ENCODE data around the gene CAD.

DNA sequence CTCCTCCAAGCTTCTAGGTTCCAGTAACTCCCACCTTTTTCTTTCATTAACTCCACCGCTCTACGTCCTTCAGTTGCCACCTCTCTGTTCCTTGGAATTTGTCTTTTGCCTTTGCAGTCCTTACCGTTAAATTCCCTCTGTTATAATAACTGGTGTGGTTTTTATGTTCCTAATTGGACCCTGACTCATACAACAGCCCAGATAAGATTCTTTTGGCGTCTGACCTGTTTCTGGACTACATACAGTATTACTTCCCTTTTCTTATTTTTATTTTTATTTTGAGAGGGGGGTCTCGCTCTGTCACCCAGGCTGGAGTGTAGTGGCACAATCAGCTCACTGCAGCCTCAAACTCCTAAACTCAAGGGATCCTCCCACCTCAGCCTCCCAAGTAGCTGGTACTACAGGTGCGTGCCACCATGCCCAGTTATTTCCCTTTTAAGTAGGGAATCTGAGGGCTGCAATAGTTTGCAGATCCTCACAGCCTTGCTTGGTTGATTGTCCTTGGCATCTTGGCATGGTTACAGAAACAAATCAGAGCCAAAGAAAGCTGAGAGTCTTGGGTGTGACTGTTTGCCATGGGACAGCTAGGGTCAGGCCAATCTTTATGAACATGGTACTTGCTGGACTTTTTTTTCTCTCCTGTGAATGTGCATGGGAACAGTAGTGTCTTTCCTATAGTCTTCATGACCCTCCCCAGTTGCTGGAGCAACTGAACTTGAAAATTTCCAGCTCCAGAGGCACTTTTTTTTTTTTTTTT lies 46.4 kb upstream of the CAD start:
- TF ChIP-seq, protein P1, sequence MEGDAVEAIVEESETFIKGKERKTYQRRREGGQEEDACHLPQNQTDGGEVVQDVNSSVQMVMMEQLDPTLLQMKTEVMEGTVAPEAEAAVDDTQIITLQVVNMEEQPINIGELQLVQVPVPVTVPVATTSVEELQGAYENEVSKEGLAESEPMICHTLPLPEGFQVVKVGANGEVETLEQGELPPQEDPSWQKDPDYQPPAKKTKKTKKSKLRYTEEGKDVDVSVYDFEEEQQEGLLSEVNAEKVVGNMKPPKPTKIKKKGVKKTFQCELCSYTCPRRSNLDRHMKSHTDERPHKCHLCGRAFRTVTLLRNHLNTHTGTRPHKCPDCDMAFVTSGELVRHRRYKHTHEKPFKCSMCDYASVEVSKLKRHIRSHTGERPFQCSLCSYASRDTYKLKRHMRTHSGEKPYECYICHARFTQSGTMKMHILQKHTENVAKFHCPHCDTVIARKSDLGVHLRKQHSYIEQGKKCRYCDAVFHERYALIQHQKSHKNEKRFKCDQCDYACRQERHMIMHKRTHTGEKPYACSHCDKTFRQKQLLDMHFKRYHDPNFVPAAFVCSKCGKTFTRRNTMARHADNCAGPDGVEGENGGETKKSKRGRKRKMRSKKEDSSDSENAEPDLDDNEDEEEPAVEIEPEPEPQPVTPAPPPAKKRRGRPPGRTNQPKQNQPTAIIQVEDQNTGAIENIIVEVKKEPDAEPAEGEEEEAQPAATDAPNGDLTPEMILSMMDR (IDR thresholded peaks at IDR 0.05): no peak
- TF ChIP-seq POLR2AphosphoS5 (IDR thresholded peaks at IDR 0.05; ENCODE audit: insufficient read depth in 1 of 2, low read depth in 1 of 2): no peak
